ENCODE measurements around the gene RGSL1.

RGSL1 gene

DNA sequence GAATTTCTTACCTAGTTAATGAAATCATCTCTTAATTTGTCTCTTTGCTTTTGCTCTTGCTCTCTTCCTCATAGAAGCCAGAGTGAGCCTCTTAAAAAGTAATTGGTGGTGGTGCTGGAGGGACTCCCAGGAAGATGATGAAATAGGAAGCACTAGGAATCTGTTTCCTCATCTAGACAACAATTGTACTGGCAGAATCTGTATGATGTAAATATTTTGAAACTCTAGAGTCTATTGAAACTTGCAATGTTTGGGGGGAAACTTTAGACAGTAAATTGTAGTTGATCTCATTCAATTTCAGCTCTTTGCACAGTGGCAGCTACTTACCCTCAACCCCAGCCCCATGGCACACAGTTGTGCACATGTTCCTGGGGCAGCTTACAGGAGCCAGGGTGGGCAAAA, 10.6 kb downstream of the RGSL1 start:
- POLR2A ChIA-PET: no interaction called here
- Histone ChIP-seq H3K36me3 (ENCODE audit: control insufficient read depth in 4 of 4, insufficient read depth in 4 of 4, low read length in 3 of 4) (no peaks in the 10 kb centered on the region), H3K4me1 (ENCODE audit: control extremely low read depth in 1 of 4, control insufficient read depth in 4 of 4, insufficient read depth in 4 of 4, low read length in 3 of 4) (peaks cover 0 to 10% (median 0%) of the 10 kb centered on the region in 4 experiments), H3K4me3 (ENCODE audit: control insufficient read depth in 1 of 7, extremely low read depth in 1 of 7, insufficient read depth in 4 of 7, low read depth in 2 of 7, low read length in 6 of 7) (no peak overlapping the region), H3K27ac (ENCODE audit: insufficient read depth in 1 of 2, low read depth in 1 of 2, low read length in 2 of 2, poor library complexity in 1 of 2, severe bottlenecking in 2 of 2) (no peak overlapping the region), H3K27me3 (replicated peaks in 2 of 5; ENCODE audit: control insufficient read depth in 4 of 5, insufficient read depth in 5 of 5, low read length in 4 of 5) (peaks cover 0 to 3% (median 0%) of the 10 kb centered on the region in 5 experiments), H3K9me3 (ENCODE audit: control extremely low read depth in 1 of 5, control insufficient read depth in 4 of 5, insufficient read depth in 2 of 5, low read depth in 1 of 5, low read length in 4 of 5) (peaks cover 0 to 3% (median 0%) of the 10 kb centered on the region in 5 experiments)
- CTCF ChIA-PET: no interaction called here
- no peak for DNase-seq

DNA sequence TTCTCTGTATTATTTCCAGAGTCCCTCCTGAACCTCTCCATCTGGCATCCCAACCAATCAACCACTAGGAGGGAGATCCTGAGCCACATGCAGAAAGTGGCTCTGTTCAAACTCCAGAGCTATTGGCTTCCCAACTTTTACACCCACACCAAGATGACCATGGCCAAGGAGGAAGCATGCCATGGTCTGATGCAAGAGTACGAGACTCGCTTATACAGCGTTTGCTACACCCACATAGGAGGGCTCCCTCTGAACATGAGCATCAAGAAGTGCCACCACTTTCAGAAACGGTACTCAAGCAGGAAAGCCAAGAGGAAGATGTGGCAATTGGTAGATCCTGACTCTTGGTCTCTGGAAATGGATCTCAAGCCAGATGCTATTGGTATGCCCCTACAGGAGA, 23.6 kb downstream of the RGSL1 start:
- no peak for DNase-seq
- Histone ChIP-seq H3K27ac (ENCODE audit: insufficient read depth in 1 of 2, low read depth in 1 of 2, low read length in 2 of 2, poor library complexity in 1 of 2, severe bottlenecking in 2 of 2) (no peak overlapping the region), H3K36me3 (ENCODE audit: control insufficient read depth in 4 of 4, insufficient read depth in 4 of 4, low read length in 3 of 4) (no peaks in the 10 kb centered on the region), H3K4me3 (ENCODE audit: control insufficient read depth in 1 of 7, extremely low read depth in 1 of 7, insufficient read depth in 4 of 7, low read depth in 2 of 7, low read length in 6 of 7) (no peak overlapping the region), H3K27me3 (replicated peaks in 2 of 5; ENCODE audit: control insufficient read depth in 4 of 5, insufficient read depth in 5 of 5, low read length in 4 of 5) (peaks cover 0 to 11% (median 6%) of the 10 kb centered on the region in 5 experiments), H3K4me1 (ENCODE audit: control extremely low read depth in 1 of 4, control insufficient read depth in 4 of 4, insufficient read depth in 4 of 4, low read length in 3 of 4) (no peaks in the 10 kb centered on the region), H3K9me3 (ENCODE audit: control extremely low read depth in 1 of 5, control insufficient read depth in 4 of 5, insufficient read depth in 2 of 5, low read depth in 1 of 5, low read length in 4 of 5) (peaks cover 0 to 7% (median 3%) of the 10 kb centered on the region in 5 experiments)
- WGBS (ENCODE audit: insufficient coverage): 94% methylated on average over 3 of the region's 4 CpGs
- ChIA-PET POLR2A (no interaction called here), CTCF (interaction anchor here (0.7 to 1.7 kb wide), 2 partner anchors 11 to 50 kb away, joined by 3 to 4 read pairs; no protein-coding TSS in a partner anchor)

DNA sequence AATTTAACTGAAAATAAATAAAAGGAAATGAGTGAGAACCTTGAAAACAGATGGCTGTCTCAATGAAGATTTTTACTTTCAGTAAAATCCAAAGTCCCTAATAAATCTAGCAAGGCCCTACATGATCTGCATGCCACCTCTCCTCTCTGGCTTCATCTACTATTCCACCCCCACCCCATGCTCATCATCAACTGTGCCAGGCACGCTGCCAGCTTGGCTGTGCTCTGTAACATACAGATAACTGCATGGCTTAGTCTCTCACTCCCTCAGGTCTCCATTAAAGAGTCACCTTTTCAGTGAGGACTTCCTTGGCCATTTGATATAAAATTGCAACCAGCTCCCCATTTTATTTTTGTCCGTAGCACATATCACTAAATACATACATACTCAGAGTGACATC, 26.7 kb downstream of the RGSL1 start:
- CTCF ChIA-PET: interaction anchor here (1.3 kb wide), 1 partner anchor 12 kb away, joined by 3 read pairs; no protein-coding TSS in a partner anchor
- Histone ChIP-seq H3K4me1 (ENCODE audit: control extremely low read depth in 1 of 4, control insufficient read depth in 4 of 4, insufficient read depth in 4 of 4, low read length in 3 of 4) (no peaks in the 10 kb centered on the region), H3K9me3 (ENCODE audit: control extremely low read depth in 1 of 5, control insufficient read depth in 4 of 5, insufficient read depth in 2 of 5, low read depth in 1 of 5, low read length in 4 of 5) (peaks cover 0 to 7% (median 3%) of the 10 kb centered on the region in 5 experiments), H3K27ac (ENCODE audit: insufficient read depth in 1 of 2, low read depth in 1 of 2, low read length in 2 of 2, poor library complexity in 1 of 2, severe bottlenecking in 2 of 2) (no peak overlapping the region), H3K27me3 (replicated peaks in 2 of 5; ENCODE audit: control insufficient read depth in 4 of 5, insufficient read depth in 5 of 5, low read length in 4 of 5) (peaks cover 0 to 9% (median 0%) of the 10 kb centered on the region in 5 experiments), H3K4me3 (ENCODE audit: control insufficient read depth in 1 of 7, extremely low read depth in 1 of 7, insufficient read depth in 4 of 7, low read depth in 2 of 7, low read length in 6 of 7) (no peak overlapping the region), H3K36me3 (ENCODE audit: control insufficient read depth in 4 of 4, insufficient read depth in 4 of 4, low read length in 3 of 4) (no peaks in the 10 kb centered on the region)
- DNase-seq: no peak
- WGBS (ENCODE audit: insufficient coverage): 86% methylated on average over 1 of the region's 2 CpGs
- POLR2A ChIA-PET: no interaction called here

DNA sequence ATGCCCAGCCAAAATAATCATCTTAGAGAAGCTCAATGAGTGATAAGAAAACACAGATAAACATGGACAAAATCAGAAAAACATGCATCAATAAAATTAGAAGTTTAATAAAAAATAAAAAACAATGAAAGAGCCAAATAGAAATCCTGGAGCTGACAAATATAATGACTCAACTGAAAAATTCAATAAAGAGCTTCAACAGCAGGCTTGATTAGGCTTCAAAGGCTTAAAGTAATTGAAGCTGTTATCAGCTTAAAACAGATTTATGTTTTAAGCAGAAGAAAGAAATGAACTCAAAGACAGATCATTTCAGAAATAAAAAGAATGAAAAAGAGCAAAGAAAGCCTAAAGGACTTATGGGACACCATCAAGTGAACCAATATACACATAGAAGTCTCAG, 28.3 kb downstream of the RGSL1 start:
- no peak overlapping the region for H3K4me3 ChIP-seq (ENCODE audit: control insufficient read depth in 1 of 7, extremely low read depth in 1 of 7, insufficient read depth in 4 of 7, low read depth in 2 of 7, low read length in 6 of 7)
- CTCF ChIA-PET: interaction anchor here (1.0 kb wide), 1 partner anchor 123 kb away, joined by 3 read pairs; no protein-coding TSS in a partner anchor
- peaks cover 0 to 6% (median 0%) of the 10 kb centered on the region in 5 experiments for H3K27me3 ChIP-seq (replicated peaks in 2 of 5; ENCODE audit: control insufficient read depth in 4 of 5, insufficient read depth in 5 of 5, low read length in 4 of 5)
- H3K4me1 ChIP-seq (ENCODE audit: control extremely low read depth in 1 of 4, control insufficient read depth in 4 of 4, insufficient read depth in 4 of 4, low read length in 3 of 4): no peaks in the 10 kb centered on the region
- no peak overlapping the region for H3K27ac ChIP-seq (ENCODE audit: insufficient read depth in 1 of 2, low read depth in 1 of 2, low read length in 2 of 2, poor library complexity in 1 of 2, severe bottlenecking in 2 of 2)
- peaks cover 0 to 7% (median 3%) of the 10 kb centered on the region in 5 experiments for H3K9me3 ChIP-seq (ENCODE audit: control extremely low read depth in 1 of 5, control insufficient read depth in 4 of 5, insufficient read depth in 2 of 5, low read depth in 1 of 5, low read length in 4 of 5)
- DNase-seq: no peak
- POLR2A ChIA-PET: no interaction called here
- no peaks in the 10 kb centered on the region for H3K36me3 ChIP-seq (ENCODE audit: control insufficient read depth in 4 of 4, insufficient read depth in 4 of 4, low read length in 3 of 4)

DNA sequence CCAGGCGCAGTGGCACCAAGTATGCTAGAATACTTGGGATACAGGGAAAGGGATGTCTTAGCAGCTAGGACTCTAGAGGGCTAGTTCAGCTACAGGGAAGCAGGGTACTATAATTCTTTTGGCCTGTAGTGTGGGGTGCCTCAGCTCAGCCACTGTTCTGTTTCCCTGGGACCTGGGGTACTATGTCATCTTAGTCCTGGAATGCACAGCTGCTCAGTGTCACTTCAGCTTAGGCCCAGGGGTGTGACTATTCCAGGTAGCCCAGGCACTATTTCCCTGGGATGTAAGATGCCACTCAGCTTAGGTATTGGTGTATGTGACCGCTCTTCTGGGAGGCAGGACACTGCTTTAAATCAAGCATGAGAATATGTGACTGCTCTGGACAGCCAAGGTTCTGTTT, 34.1 kb downstream of the RGSL1 start:
- ChIA-PET POLR2A (interaction anchor here (0.8 kb wide), 1 partner anchor 92 kb away, joined by 3 read pairs; the partner anchor contains the start of gene GLUL), CTCF (interaction anchor here (0.6 to 2.1 kb wide), 6 partner anchors 10 to 288 kb away, joined by 3 to 8 read pairs (median 4); no protein-coding TSS in a partner anchor)

DNA sequence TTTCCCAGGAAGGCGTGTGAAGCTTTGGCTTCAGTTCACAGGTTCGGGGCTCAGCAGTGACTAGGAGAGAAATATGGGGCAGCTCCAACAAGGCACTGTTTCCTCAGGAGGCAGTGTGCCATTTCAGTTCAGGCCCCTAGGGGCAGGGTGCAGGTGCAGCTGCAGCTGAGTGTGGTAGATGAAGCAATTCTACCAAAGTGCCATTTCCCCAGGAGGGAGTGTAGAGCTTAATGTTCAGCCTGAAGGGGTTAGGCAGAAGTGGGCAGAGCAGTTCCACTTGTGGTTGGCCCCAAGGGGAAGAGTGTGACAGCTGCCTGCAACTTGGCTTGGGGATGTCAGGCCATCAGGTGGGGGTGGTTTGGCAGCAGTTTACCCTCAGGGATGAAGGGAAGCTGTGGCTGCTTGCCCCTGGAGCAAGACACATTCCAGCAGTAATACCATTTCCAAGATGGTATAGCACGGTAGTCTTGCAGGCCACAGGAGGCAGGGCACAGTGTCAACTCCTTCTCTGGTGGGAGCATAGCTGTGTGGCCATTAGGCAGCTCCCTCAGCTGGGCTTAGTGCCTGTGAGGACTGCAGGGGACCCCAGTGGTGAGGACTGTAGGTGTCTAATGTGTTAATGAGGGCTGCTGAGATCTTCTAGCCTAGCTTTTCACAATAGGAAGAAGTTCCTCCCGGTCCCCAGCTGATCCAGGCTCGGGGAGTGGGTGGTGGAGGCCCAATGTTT, 34.7 kb downstream of the RGSL1 start:
- H3K4me1 ChIP-seq (ENCODE audit: control extremely low read depth in 1 of 4, control insufficient read depth in 4 of 4, insufficient read depth in 4 of 4, low read length in 3 of 4): peaks cover 0 to 16% (median 2%) of the 10 kb centered on the region in 4 experiments
- ChIA-PET POLR2A (interaction anchor here (0.8 kb wide), 1 partner anchor 93 kb away, joined by 3 read pairs; the partner anchor contains the start of gene GLUL), CTCF (interaction anchor here (0.6 to 2.1 kb wide), 6 partner anchors 9 to 289 kb away, joined by 3 to 8 read pairs (median 4); no protein-coding TSS in a partner anchor)
- no peaks in the 10 kb centered on the region for H3K9me3 ChIP-seq (ENCODE audit: control extremely low read depth in 1 of 5, control insufficient read depth in 4 of 5, insufficient read depth in 2 of 5, low read depth in 1 of 5, low read length in 4 of 5)
- 38% methylated on average over 3 of the region's 5 CpGs for WGBS (ENCODE audit: insufficient coverage)
- H3K36me3 ChIP-seq (ENCODE audit: control insufficient read depth in 4 of 4, insufficient read depth in 4 of 4, low read length in 3 of 4): no peaks in the 10 kb centered on the region
- DNase-seq: peak; percentile 61 to 92 (median 91)
- no peak overlapping the region for H3K27ac ChIP-seq (ENCODE audit: insufficient read depth in 1 of 2, low read depth in 1 of 2, low read length in 2 of 2, poor library complexity in 1 of 2, severe bottlenecking in 2 of 2)
- H3K4me3 ChIP-seq (ENCODE audit: control insufficient read depth in 1 of 7, extremely low read depth in 1 of 7, insufficient read depth in 4 of 7, low read depth in 2 of 7, low read length in 6 of 7): peak overlapping the region in 1 of 7 experiments; percentile 4
- peaks cover 0 to 2% (median 0%) of the 10 kb centered on the region in 5 experiments for H3K27me3 ChIP-seq (replicated peaks in 2 of 5; ENCODE audit: control insufficient read depth in 4 of 5, insufficient read depth in 5 of 5, low read length in 4 of 5)

More for the DNA sequence above, 34.1 kb downstream of the RGSL1 start:
- Histone ChIP-seq H3K27me3 (replicated peaks in 2 of 5; ENCODE audit: control insufficient read depth in 4 of 5, insufficient read depth in 5 of 5, low read length in 4 of 5) (peaks cover 0 to 2% (median 0%) of the 10 kb centered on the region in 5 experiments), H3K9me3 (ENCODE audit: control extremely low read depth in 1 of 5, control insufficient read depth in 4 of 5, insufficient read depth in 2 of 5, low read depth in 1 of 5, low read length in 4 of 5) (no peaks in the 10 kb centered on the region), H3K36me3 (ENCODE audit: control insufficient read depth in 4 of 4, insufficient read depth in 4 of 4, low read length in 3 of 4) (no peaks in the 10 kb centered on the region), H3K4me3 (ENCODE audit: control insufficient read depth in 1 of 7, extremely low read depth in 1 of 7, insufficient read depth in 4 of 7, low read depth in 2 of 7, low read length in 6 of 7) (no peak overlapping the region), H3K4me1 (ENCODE audit: control extremely low read depth in 1 of 4, control insufficient read depth in 4 of 4, insufficient read depth in 4 of 4, low read length in 3 of 4) (peaks cover 0 to 16% (median 2%) of the 10 kb centered on the region in 4 experiments), H3K27ac (ENCODE audit: insufficient read depth in 1 of 2, low read depth in 1 of 2, low read length in 2 of 2, poor library complexity in 1 of 2, severe bottlenecking in 2 of 2) (no peak overlapping the region)
- no peak for DNase-seq
- 100% methylated on average over 2 of the region's 2 CpGs for WGBS (ENCODE audit: insufficient coverage)

DNA sequence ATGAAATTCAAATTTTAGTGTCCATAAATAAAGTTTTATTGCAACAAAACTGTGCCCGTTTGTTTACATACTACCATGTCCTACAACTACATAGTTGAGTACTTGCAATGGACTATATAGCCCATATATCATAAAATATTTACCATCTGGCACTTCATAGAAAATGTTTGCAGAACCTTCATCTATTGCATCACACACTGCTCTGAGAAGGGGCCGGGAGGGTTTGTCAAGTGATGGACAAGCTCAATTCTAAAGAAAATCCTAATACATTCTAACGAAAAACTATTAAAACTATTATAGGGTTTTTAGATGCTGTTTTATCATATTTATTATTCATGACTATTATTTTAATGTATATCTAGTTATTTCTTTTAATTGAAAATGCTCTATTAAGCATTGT, 35.9 kb downstream of the RGSL1 start:
- DNase-seq: no peak
- CTCF ChIA-PET: interaction anchor here (0.9 to 2.1 kb wide), 2 partner anchors 8 to 38 kb away, joined by 3 to 8 read pairs; no protein-coding TSS in a partner anchor
- WGBS (ENCODE audit: insufficient coverage): no CpG with 5 or more reads among the region's 3 CpGs
- H3K36me3 ChIP-seq (ENCODE audit: control insufficient read depth in 4 of 4, insufficient read depth in 4 of 4, low read length in 3 of 4): no peaks in the 10 kb centered on the region
- POLR2A ChIA-PET: no interaction called here
- H3K27ac ChIP-seq (ENCODE audit: insufficient read depth in 1 of 2, low read depth in 1 of 2, low read length in 2 of 2, poor library complexity in 1 of 2, severe bottlenecking in 2 of 2): no peak overlapping the region
- no peak overlapping the region for H3K4me3 ChIP-seq (ENCODE audit: control insufficient read depth in 1 of 7, extremely low read depth in 1 of 7, insufficient read depth in 4 of 7, low read depth in 2 of 7, low read length in 6 of 7)
- peaks cover 0 to 2% (median 0%) of the 10 kb centered on the region in 5 experiments for H3K27me3 ChIP-seq (replicated peaks in 2 of 5; ENCODE audit: control insufficient read depth in 4 of 5, insufficient read depth in 5 of 5, low read length in 4 of 5)
- no peaks in the 10 kb centered on the region for H3K9me3 ChIP-seq (ENCODE audit: control extremely low read depth in 1 of 5, control insufficient read depth in 4 of 5, insufficient read depth in 2 of 5, low read depth in 1 of 5, low read length in 4 of 5)
- H3K4me1 ChIP-seq (ENCODE audit: control extremely low read depth in 1 of 4, control insufficient read depth in 4 of 4, insufficient read depth in 4 of 4, low read length in 3 of 4): peaks cover 0 to 16% (median 2%) of the 10 kb centered on the region in 4 experiments
